HG03097 (cell line): Measurements from ENCODE around the gene CASKIN2.
A peak's percentile ranks its signal among the peaks of the same experiment; 100 is the strongest.

Experiments
- ATAC-seq: cut with Tn5 transposase; IDR thresholded peaks from one replicate; pipeline ENCODE4 v1.9.1; 2021; ENCODE audit not compliant: unreplicated experiment, low FRiP score

The CASKIN2 gene

DNA sequence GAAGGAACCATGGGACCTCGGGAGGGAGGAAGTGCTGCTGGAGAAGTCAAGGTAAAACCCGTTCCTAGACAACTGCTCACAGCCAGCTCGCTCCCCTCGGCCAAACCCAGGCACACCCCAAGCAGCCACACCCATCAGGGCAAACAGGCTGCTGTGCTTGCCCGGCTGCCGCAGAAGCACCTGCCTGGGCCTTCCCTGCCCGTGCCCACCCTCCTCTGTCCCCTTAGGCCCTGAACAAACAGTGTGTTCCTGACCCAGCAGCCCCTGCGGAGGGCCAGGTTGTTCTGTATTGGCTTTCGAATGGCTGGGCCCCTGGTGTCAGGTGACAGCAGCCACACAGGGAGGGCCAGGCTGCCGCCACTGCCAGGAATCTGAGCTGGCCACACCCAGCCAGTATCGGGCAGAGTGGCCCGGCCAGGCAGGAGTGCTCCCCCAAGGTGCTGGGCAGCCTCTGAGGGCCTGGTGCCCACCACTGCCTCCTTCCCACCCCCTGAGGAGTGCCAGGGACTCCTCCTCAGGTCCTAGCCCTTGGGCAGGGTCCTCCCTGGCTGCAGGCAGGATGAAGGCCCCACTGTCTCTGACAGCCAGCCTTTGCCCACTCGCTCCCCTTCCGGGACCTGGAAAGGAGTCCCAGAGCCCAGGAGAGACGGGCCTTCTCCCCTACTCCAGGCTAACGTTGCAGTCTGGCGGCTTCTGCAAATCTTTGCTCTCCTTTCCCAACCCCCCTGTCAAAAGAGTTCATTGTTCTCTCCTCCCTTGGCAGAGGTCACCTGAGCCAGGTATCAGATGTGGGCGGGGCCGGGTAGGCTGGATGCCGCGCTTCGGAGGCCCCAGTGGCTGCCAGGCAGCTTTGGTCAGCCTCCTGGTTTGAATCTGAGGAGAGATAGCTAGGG, 34.2 kb upstream of the CASKIN2 start:
- ATAC-seq: no peak

DNA sequence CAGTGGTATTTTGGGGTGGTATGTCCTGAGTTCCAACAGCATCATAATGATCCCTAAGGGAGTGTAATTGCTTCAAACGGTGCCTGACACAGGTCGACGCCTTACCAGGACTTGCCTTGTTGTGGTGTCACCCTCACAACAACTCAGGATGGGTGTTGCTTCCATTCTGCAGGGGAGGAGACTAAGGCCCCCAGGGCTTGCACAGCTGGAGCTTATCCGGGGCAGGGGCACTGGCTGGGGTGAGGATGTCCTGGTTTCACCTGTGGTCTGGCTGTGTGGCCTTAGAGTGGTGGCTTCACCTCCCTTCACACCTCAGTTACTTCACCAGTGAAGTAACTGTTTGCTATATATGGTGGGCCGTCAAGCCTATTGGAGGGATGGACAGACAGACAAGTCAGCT, 33.5 kb upstream of the CASKIN2 start:
- ATAC-seq: no peak

DNA sequence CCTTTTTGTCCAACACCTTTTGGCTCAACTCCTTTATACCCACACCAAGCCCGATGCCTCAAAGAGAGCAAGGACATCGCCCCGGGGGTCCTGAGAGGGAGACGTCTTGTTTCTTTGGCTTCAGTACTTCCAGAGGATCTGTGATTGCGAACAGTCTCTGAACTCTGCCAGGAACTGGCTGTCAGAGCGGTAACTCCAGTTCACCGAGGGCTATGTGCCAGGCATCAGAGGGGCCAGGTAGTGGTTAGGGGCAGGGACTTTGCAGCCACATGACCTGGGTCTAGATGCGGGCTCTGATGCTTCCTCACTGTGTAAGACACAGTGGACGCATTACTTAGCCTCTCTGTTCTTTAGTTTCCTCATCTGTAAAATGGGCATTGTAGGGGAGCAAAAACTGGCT, 31.8 kb upstream of the CASKIN2 start:
- ATAC-seq: no peak

DNA sequence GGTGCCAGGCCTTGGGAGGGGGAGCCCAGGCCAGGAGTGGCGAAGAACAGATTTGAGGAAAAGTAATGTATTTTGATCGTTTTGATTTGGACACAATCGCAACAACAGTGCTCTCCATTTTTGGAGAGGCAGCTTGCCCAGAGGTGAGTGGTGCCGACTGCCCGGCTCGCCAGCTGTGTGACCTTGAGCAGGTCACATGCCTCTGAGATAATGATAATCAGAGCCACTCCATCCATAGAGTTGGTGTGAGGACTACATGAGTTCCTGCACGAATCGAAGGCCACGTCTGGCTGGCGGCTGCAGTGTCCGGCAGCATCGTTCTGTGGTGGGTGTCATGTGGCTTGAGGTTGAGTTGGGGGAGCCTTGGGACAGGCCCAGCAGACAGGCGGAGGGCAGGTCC, 30.8 kb upstream of the CASKIN2 start:
- no peak for ATAC-seq

DNA sequence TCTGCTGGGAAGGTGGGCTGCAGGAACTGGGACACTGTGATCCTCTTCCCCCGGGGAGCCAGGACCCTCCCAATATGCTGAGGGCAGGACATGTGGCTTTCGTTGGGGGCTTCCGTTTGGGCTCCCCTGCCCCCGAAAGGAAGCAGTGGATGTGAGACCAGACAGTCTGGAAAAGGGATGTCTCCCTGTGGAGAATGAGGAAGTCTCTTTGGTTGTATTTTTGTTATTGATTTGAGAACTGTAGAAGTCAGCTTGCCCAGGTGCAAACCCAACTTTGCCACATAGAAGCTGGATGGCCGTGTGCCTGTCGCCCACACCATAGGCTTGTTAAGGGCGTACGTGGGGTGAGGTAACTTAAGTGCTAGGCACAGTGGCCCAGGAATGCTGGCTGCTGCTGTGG, 28.9 kb upstream of the CASKIN2 start:
- no peak for ATAC-seq

DNA sequence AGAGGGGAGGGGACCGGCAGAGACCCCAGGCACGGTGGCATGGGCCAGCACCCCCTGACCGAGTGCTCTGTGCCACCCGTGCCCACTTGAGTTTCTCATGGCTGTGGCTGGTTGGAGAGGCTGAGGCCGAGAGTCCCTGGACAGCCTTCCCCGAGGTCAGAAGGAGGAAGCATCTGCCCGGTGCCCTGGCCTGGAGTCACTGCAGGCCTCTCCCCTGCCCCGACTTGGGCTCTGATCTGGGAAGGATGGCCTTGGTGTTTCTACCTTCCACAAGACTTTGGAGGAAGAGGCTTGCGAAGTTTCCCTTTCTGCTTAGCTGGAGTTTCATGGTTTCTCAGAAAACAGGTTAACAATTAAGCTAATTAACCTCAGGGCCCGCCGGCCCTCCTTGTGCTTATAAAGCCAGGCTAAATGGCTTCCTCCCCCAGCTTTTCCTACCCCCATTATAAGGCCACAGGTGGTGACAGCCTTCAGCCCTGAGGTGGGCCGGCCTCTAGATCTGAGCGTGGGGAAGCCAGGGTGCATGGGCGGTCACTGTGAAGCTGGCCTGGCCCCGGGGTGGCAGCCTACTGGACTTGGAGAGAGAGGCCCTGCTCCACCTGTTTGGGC, 27.5 kb upstream of the CASKIN2 start:
- no peak for ATAC-seq

DNA sequence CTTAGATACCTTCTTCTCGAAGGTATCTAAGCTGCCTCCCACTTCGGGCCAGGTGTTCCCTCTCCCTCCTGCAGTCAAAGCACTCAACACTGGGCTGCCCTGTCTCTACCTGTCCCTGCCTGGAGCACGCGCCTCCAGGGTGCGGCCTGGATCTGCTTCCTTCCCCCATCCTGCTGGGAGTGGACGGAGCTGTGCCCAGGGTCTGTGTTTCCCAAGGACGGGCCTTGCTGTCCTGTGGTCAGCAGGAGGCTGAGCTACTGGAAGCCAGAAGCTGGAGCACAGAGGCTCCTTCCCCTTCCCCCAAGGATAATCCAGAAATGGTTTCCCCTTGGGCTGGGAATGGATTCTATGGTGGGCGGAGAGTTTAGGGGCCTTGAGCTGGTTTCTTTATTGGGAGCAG, 26.9 kb upstream of the CASKIN2 start:
- ATAC-seq: no peak

DNA sequence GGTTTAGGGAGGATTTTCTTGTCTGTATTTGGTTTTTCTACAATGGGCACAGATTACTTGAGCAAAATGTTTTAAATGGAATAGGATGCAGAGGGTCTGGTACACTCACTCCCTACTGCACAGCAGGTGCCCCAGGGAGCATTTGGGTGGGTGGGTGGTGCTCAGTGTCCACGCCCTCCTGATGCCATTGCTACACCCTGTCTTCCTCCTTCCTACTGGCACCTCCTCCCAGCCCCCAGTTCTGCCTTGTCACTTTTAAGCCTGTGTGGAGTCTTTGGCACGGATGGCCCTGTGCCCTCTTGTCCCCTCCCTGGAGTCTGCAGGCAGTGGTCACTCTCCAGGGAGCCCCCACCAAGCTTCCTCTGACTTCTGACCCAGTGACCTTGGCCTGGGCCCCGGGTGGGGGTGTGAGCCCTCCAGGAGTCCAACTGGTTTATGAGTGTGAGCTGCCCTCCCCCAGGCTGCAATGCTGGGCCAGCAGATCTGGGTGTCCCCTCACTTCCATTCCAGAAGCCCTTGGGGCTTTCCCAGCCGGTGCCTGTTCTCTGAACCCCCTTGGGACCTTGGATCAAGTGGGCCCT, 25.7 kb upstream of the CASKIN2 start:
- ATAC-seq: no peak

- no peak for ATAC-seq
These were observed 24.8 kb upstream of the CASKIN2 start for GRCh38 chr17:75539967-75540729.

- ATAC-seq: no peak
These were observed 21.0 kb upstream of the CASKIN2 start for GRCh38 chr17:75536366-75536765.

DNA sequence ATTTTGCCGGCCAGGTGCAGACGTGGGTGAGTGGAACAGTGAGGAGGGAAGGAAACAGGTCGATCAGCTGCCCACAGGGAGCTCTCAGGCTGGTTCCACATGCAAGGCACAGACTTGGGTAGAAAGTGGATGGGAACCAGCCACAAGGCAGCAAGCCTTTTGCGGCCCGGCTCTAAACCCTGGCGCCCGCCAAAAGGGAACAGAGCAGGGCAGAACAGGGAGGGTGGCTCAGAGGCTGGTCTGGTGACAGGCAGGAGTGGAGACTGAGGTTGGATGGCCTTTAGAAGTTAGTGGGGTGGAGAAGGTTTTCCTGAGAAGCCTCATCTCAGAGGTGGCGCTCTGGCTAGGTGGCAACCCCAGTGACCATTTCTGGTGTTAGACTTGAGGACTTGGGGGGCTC, 20.5 kb upstream of the CASKIN2 start:
- no peak for ATAC-seq

GRCh38 chr17:75535119-75535537, 19.8 kb upstream of the CASKIN2 start:
- no peak for ATAC-seq

- no peak for ATAC-seq
These were observed 16.4 kb upstream of the CASKIN2 start for GRCh38 chr17:75531721-75532072.

GRCh38 chr17:75530837-75531720, 15.7 kb upstream of the CASKIN2 start:
- ATAC-seq: no peak

GRCh38 chr17:75526555-75527270, 11.4 kb upstream of the CASKIN2 start:
- ATAC-seq: no peak

GRCh38 chr17:75525806-75526554, 10.6 kb upstream of the CASKIN2 start:
- ATAC-seq: no peak

DNA sequence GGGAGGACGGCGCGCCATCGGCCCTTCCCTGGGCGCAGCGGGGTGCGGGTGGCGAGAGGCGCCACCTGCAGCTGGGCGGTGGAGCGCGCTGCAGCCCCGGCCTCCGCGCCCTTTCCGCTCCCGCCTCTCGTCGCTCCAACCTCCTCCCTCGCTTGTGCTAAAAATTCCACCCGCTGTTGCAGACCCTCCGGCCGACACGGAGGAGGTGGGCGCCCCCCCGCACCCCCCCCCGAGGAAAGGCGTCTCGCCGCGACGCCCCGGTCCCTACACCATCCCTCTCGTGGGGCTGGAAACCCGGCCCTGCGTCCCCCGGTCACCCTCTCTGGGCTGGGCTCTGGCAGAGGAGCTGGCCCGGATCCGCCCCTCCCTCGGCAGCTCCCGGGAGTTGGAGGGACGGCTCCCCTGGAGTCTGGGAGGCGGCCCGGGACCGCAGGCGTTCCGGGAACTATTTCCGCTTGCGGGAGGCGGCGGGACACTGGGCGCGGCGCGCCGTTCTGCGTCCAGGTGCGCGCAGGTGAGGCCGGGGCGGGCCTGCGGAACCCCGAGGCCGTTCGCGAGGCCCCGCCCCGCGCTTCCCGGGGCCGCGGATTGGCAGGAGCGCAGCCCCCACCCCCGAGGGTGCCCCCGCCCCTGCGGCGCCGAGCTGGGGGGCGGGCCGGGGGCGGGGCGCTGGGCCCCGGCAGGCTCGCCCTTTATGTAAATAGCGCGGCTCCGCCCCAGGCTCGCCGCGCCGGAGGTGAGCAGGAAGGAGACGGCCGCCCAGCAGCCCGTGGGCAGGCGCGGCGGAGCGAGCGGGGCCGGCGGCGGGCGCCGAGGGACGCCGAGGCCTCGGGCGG, 9.9 kb upstream of the CASKIN2 start, which contains the start of gene LLGL2:
Gene LLGL2, plus strand, starts transcription at position 728 of the 836 bp plus-strand sequence. CDS start 17,730 bp downstream, outside the sequence.
- peak; percentile 76 for ATAC-seq
